HG03342 (cell line): ENCODE measurements around the gene RASA4.
"Not testable (repeated sequence)": the region's sequence is repeated elsewhere in the genome, so short reads cannot be mapped to it uniquely, and the experiment has no call there.

Source experiments
- ATAC-seq: cut with Tn5 transposase; IDR thresholded peaks from one replicate; pipeline ENCODE4 v1.9.1; 2021; ENCODE audit warnings: mild to moderate bottlenecking, moderate library complexity; ENCODE audit not compliant: unreplicated experiment

RASA4 gene

DNA sequence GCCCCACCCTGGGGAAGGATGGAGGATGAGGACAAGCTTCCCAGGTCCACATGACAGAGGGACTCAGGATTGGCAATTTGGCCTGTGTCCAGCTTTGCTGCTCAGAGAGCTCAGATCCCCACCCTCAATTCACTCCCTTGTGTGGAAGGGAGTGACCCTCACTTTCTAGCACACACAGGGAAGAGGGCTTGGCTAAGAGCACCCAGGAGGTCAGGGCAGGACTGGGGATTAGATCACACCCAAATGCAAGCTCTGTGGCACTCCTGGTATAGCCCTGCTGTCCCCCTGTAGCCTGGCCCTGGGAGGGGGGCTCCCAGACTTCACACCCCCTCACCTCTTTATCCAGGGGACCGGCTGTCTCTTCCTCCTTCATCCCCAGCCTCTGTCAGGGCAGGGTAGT is 72.2 kb downstream of the RASA4 start:
- ATAC-seq: not testable (repeated sequence)

DNA sequence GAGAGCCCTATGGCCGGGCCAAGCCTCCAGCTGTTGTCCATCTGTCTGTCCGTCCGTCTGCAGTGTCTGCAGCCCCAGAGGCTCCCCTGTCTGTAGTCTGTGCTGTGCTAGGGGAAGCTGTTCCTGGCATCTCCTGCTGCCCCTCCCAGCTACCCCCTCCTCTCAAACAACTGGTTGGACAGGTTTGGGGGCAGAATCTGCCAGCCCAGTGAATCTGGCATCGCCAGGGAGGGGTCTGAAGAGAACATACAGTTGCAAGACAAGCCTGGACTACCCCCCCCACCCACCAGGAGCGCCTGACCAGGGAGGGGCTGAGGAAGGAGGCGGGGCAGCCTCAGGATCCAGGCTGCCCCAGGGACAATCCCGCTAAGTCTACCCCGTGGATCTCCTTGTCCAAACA is 73.0 kb downstream of the RASA4 start, which contains the start of gene UPK3BL2:
Gene UPK3BL2 (minus strand): TSS at position 101 of the 400 bp plus-strand sequence. CDS start 60 bp downstream, at position 41.
- ATAC-seq: not testable (repeated sequence)

DNA sequence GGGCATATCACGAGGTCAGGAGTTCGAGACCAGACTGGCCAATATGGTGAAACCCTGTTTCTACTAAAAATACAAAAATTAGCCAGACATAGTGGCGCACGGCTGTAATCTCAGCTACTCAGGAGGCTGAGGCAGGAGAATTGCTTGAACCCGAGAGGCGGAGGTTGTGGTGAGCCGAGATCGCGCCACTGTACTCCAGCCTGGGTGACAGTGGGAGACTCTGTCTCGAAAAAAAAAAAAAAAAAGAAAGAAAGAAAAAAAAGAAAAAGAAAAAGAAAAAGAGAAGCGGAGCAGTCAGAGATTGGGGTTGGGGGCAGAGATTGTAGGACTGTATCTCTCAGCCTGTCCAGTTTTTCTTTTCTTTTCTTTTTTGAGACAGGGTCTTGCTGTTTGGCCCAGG is 73.8 kb downstream of the RASA4 start:
- ATAC-seq: not testable (repeated sequence)

DNA sequence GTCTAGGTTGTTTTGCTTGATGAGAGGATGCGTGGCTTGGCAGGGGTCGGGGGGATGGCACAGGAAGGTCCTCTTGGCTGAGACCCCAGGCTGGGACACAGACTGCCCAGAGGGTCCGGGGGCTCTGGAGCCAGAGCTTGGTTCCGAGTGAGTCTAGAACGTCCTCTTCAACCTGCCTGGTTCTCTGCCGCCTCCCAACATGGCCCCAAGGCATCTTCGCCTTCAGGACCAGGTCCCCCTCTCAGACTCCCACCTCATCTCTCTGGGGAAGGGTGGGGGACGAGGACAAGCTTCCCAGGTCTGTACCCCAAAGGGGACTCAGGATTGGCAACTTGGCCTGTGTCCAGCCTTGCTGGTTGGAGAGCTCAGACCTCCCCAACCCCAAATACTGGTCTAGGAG is 74.5 kb downstream of the RASA4 start:
- not testable (repeated sequence) for ATAC-seq

DNA sequence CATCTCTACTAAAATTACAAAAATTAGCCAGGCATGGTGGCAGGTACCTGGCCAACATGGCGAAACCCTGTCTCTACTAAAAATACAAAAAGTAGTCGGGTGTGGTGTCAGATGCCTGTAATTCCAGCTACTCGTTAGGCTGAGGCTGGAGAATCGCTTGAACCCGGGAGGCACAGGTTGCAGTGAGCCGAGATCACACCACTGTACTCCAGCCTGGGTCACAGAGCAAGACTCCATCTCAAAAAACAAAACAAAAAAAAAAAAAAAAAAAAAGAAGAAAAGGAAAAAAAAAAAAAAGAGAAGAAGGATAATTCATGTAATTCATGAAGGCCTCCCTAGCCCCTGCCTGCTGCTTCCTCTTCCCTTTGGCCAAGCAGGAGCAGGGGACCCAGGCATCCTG is 76.0 kb downstream of the RASA4 start:
- not testable (repeated sequence) for ATAC-seq

DNA sequence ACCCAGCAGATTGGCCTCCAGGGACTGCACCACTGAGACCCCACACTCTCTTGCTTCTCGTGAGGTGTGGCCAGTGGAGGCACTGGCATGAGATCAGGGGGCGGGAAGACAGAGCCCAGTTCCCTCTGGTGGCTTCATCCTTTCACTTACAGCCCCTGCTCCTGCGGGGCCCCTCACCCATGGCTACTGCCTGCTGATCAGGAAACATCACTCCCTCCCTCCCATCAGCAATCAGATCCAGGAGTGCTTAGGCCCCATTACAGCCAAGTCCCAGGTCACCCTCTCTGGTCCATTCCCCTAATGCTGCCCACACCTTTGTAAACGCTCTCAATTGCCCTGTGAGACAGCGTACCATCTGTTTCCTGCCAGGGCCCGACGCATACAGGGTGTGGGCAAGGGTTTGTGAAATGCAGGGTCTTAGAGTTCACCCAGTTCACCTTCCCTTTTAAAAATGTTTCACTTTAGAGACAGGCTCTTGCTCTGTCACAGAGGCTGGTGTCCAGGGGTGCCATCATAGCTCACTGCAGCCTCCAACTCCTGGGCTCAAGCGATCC is 81.4 kb downstream of the RASA4 start:
- not testable (repeated sequence) for ATAC-seq

DNA sequence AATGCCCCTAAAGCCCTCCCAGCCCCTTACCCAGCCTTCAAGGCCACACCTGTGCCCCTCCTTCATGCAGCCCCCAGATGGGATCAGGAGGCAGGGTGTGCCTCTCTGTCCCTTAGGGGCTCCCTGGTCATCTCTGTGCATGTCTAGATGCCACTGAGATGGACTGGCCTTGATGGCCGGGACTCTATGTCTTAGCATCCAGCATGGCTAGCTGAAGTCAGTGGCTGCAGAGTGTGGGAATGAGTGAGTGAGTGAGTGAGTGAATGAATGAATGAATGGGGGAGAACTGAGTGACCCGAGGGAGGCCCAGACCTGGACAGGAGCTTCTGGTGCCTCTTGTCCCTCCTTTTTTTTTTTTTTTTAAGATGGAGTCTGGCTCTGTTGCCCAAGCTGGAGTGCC is 84.4 kb downstream of the RASA4 start:
- ATAC-seq: not testable (repeated sequence)

DNA sequence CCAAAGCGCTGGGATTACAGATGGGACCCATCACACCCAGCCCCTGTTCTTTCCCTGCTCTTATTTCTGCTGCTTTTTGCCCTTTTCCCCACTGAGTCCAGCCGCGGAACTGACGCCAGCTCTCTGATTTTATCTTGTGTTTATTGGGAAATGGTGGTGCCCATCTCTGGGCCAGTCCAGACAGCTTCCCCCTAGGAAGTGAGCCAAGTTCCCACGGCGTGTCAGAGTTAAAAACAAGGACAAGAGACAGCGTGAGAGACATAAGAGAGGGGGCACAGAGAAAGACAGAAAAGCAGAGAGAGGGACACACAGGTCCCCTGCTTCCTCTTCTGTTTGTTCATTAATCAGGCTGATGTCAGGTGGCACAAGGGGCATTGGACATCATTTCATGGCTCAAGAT is 85.0 kb downstream of the RASA4 start:
- ATAC-seq: not testable (repeated sequence)

DNA sequence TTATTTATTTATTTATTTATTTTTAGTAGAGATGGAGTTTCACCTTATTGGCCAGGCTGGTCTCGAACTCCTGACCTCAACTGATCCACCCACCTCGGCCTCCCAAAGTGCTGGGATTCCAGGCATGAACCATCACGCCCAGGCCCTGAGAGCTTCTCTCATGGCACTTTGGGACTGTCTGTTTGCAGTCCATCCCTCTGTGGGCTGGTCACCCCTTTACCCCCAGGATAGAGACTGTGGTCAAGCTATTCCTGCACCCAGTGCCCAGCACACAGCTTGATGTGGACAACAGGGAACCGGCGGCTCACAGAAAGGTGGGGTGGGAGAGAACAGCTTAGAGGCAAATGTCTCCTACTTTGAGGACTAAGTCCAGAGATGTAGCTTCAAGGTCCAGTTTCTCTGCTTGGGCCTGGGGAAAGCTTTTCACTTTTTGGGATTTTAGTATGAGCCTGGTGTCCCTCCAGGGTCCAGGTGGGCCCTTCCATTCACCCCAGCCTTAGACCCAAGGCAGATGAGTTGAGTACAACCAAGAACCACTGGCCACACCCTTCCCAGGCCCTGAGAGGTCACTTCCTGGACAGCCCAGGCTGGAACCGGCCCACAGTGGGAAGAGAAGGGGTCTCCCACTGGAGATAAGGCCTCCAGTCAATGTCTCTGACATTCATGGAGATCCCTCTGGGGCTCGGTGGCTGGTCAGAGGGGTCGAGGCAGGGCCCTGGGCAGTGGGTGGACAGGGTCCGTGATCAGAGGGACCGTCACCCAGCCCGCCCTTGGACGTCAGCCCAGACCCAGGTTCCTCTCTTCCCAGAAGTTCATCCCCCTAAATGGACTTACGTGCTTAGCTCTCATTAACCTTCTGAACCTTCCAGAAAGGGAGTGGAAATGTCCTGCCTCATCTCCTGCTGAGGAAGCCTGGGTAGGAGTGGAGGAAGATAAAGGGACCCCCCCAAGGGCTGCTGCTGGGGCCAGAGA is 88.4 kb downstream of the RASA4 start:
- ATAC-seq: not testable (repeated sequence)

DNA sequence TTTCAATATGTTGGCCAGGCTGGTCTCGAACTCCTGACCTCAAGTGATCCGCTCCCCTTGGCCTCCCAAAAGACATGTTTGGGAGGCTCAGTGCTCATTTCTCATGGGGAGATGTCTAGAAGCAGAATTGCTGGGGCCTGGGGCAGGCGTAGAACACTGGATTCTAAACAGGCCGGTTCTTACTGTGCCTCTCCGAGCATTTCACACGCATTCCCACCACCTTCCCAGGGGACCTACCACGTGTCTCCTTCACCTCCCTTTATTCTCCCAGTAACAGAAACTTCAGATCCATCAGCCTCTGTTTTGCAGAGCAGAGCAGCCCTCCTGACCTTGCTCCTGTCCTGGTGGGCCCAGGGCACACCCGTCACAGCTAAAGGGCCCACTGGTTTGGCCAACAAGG is 89.4 kb downstream of the RASA4 start:
- ATAC-seq: not testable (repeated sequence)

DNA sequence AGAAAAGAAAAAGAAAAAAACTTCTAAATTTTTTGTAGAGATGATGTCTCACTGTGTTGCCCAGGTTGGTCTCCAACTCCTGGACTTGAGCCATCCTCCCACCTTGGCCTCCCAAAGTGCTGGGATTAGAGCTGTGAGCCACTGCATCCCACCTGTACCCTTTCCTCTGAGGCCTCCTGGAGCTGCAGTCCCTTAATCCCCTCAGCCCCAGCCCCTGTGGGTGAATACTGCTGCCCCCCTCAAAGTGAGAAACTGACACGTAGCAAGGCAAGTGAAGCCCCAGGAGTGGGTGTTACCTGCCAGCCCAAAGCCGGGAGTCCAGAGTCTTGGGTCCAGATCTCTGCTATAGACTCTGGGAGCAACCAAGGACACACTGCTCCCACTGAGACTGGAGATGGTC is 91.8 kb downstream of the RASA4 start:
- ATAC-seq: not testable (repeated sequence)
